ENCODE data around the gene HPGDS. TPM values are rescaled to one million over a fixed set of nuclear protein-coding genes. Genes with fewer than 3 reads are reported as not detected.

The HPGDS gene
- total RNA-seq, 1 donor from 2014 or later: not detected

DNA sequence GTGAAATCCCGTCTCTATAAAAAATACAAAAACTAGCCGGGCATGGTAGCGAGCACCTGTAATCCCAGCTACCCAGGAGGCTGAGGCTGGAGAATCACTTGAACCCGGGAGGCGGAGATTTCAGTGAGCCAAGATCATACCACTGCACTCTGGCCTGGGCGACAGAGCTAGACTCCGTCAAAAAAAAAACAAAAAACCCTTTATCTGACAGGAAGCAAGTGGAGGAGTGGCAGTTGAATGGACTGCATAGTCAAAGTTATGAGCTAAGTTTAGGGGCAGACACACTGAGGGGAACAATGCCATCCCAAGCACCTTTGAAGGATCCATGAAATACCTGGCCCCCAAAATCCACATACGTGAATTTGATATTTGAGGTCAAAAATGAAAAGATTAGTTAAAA is 7.5 kb upstream of the HPGDS start:
- no peak for TF ChIP-seq CTCF (conservative IDR thresholded peaks at IDR 0.05)
- Mint-ChIP-seq H3K27ac (ENCODE audit: unreplicated experiment) (no peak overlapping the region), H3K4me1 (peaks cover 7% of the 10 kb centered on the region), H3K36me3 (ENCODE audit: low read depth) (no peaks in the 10 kb centered on the region), H3K27me3 (ENCODE audit: low read depth) (no peaks in the 10 kb centered on the region), H3K9me3 (no peaks in the 10 kb centered on the region), H3K4me3 (no peak overlapping the region)
- no peak for DNase-seq (ENCODE audit: low read depth, low spot score)

- Mint-ChIP-seq H3K27ac (ENCODE audit: unreplicated experiment) (no peak overlapping the region), H3K4me1 (peaks cover 7% of the 10 kb centered on the region), H3K4me3 (no peak overlapping the region), H3K36me3 (ENCODE audit: low read depth) (no peaks in the 10 kb centered on the region), H3K27me3 (ENCODE audit: low read depth) (no peaks in the 10 kb centered on the region), H3K9me3 (no peaks in the 10 kb centered on the region)
- no peak for TF ChIP-seq CTCF (conservative IDR thresholded peaks at IDR 0.05)
- DNase-seq (ENCODE audit: low read depth, low spot score): no peak
Measured at GRCh38 chr4:94349193-94349592, 6.6 kb upstream of the HPGDS start.

GRCh38 chr4:94348666-94349065 is 6.0 kb upstream of the HPGDS start:
- H3K4me1 Mint-ChIP-seq: peaks cover 7% of the 10 kb centered on the region
- DNase-seq (ENCODE audit: low read depth, low spot score): no peak
- no peaks in the 10 kb centered on the region for H3K9me3 Mint-ChIP-seq
- no peak for TF ChIP-seq CTCF (conservative IDR thresholded peaks at IDR 0.05)
- H3K36me3 Mint-ChIP-seq (ENCODE audit: low read depth): no peaks in the 10 kb centered on the region
- no peak overlapping the region for H3K4me3 Mint-ChIP-seq
- no peak overlapping the region for H3K27ac Mint-ChIP-seq (ENCODE audit: unreplicated experiment)
- H3K27me3 Mint-ChIP-seq (ENCODE audit: low read depth): no peaks in the 10 kb centered on the region

DNA sequence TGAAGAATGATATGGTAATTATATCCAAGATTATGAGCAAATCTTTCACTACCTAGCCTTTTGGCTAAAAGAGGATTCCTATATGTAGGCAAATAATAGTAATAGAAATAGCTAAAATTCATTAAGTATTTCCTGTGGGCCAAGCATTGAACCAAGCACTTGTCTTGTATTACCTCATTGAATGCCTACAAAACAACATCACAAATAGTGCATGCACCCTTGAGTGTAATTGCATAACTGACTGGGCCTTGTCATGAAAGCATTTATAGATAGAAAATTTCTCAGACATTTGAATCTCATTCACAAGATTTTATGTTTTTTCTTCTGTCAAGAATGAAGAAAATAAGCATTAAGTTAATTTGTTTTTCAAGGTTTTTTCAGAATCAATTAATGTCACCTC is 3.9 kb upstream of the HPGDS start:
- no peak for TF ChIP-seq CTCF (conservative IDR thresholded peaks at IDR 0.05)
- H3K27me3 Mint-ChIP-seq (ENCODE audit: low read depth): no peaks in the 10 kb centered on the region
- H3K36me3 Mint-ChIP-seq (ENCODE audit: low read depth): no peaks in the 10 kb centered on the region
- H3K27ac Mint-ChIP-seq (ENCODE audit: unreplicated experiment): no peak overlapping the region
- no peaks in the 10 kb centered on the region for H3K9me3 Mint-ChIP-seq
- H3K4me1 Mint-ChIP-seq: peaks cover 7% of the 10 kb centered on the region
- no peak for DNase-seq (ENCODE audit: low read depth, low spot score)
- no peak overlapping the region for H3K4me3 Mint-ChIP-seq

GRCh38 chr4:94345969-94346368 is 3.3 kb upstream of the HPGDS start:
- no peak for TF ChIP-seq CTCF (conservative IDR thresholded peaks at IDR 0.05)
- Mint-ChIP-seq H3K4me1 (peaks cover 7% of the 10 kb centered on the region), H3K27ac (ENCODE audit: unreplicated experiment) (no peak overlapping the region), H3K36me3 (ENCODE audit: low read depth) (no peaks in the 10 kb centered on the region), H3K27me3 (ENCODE audit: low read depth) (no peaks in the 10 kb centered on the region), H3K4me3 (no peak overlapping the region), H3K9me3 (no peaks in the 10 kb centered on the region)
- DNase-seq (ENCODE audit: low read depth, low spot score): no peak

DNA sequence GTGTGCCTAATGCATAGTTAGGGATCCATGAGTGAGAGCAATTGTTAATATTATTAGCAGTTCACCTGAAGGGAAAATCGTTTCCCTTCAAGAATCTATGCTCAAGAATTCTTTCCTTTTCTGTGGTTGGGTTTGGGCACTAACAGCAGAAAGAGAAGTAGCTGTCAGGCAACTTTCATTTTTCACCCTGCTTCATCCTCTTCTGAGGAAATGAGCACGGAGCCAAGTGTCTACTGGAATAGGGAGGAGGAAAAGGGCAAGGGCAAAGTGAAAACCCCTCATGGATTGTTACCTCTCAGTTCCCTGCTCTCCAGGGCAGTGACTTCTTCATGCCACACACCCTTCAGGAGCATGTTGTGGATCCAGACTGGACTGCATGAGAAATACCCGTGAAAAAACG is 2.6 kb upstream of the HPGDS start:
- H3K27ac Mint-ChIP-seq (ENCODE audit: unreplicated experiment): no peak overlapping the region
- H3K27me3 Mint-ChIP-seq (ENCODE audit: low read depth): no peaks in the 10 kb centered on the region
- no peak overlapping the region for H3K4me3 Mint-ChIP-seq
- DNase-seq (ENCODE audit: low read depth, low spot score): no peak
- no peaks in the 10 kb centered on the region for H3K36me3 Mint-ChIP-seq (ENCODE audit: low read depth)
- H3K4me1 Mint-ChIP-seq: peaks cover 2% of the 10 kb centered on the region
- no peaks in the 10 kb centered on the region for H3K9me3 Mint-ChIP-seq
- no peak for TF ChIP-seq CTCF (conservative IDR thresholded peaks at IDR 0.05)
